Measurements from ENCODE around the gene SPSB3.

DNA sequence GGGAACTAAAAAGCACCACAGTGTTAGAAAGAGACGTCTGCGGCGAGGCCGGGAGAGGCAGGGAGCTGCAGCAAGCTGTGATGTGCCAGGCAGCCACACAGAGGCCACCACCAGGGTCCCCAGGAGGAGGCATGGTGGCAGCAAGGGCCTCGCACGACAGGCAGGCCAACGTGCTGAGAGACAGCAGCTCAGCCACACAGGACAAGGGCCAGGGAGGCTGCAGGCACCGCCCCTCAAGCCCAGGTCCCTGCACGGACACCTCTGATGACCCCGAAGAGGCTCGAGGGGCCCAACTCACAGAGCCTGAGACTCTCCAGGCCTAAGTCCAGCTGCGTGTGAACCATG, 38.5 kb upstream of the SPSB3 start:
- TF ChIP-seq, protein P1, sequence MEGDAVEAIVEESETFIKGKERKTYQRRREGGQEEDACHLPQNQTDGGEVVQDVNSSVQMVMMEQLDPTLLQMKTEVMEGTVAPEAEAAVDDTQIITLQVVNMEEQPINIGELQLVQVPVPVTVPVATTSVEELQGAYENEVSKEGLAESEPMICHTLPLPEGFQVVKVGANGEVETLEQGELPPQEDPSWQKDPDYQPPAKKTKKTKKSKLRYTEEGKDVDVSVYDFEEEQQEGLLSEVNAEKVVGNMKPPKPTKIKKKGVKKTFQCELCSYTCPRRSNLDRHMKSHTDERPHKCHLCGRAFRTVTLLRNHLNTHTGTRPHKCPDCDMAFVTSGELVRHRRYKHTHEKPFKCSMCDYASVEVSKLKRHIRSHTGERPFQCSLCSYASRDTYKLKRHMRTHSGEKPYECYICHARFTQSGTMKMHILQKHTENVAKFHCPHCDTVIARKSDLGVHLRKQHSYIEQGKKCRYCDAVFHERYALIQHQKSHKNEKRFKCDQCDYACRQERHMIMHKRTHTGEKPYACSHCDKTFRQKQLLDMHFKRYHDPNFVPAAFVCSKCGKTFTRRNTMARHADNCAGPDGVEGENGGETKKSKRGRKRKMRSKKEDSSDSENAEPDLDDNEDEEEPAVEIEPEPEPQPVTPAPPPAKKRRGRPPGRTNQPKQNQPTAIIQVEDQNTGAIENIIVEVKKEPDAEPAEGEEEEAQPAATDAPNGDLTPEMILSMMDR (IDR thresholded peaks at IDR 0.05 in 4 of 5, conservative IDR thresholded peaks at IDR 0.05 in 1 of 5): no peak
- TF ChIP-seq POLR2A (IDR thresholded peaks at IDR 0.05): no peak

Data from gastrocnemius medialis (tissue), 4 donors.